HEK293 (cell line): ENCODE measurements around the gene TMEM238L.

Experiments used
- BCL11A ChIP-seq: fragments of 450-650 bp; formaldehyde crosslinking; IDR thresholded peaks from 2 replicates; pipeline ENCODE4 v1.5.1; 2016; ENCODE audit warnings: low read depth, missing biosample characterization, missing genetic modification characterization
- ZNF707 ChIP-seq: fragments of 450-650 bp; formaldehyde crosslinking; IDR thresholded peaks from 2 replicates; pipeline ENCODE4 v1.5.1; 2016; ENCODE audit warnings: missing biosample characterization, missing genetic modification characterization
- ZNF768 ChIP-seq: fragments of 450-650 bp; formaldehyde crosslinking; IDR thresholded peaks from 2 replicates; pipeline ENCODE4 v1.5.1; 2018; ENCODE audit warnings: missing biosample characterization, mild to moderate bottlenecking, missing genetic modification characterization

DNA sequence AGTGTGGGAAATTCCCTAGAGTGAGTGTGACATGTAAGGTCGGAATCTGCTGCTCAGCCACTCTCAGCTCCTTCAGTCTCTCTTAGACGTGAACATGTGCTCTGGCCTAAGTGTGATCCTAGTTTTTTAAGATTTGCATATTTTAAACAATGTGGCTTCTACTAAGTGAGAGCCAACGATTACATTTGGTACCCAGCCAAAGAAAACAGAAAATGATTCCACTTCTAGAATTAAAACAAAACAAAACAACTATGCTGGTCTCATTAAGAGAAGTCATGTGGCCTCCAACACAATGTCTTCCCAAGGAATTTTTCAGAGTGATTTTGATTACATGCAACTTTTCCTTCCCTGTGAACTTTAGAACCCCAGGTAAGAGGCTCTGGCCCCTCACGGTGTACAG is 10.1 kb downstream of the TMEM238L start:
- TF ChIP-seq BCL11A (tag by site-specific recombination), result no peak
- no peak for TF ChIP-seq ZNF768 (tag by site-specific recombination)
- no peak for TF ChIP-seq ZNF707
